ENCODE measurements around the gene CD8A. TPM values are rescaled to one million over a fixed set of nuclear protein-coding genes. Genes with fewer than 3 reads are reported as not detected.

CD8A gene
- total and polyA plus RNA-seq, 2 of the 8 experiments (the other 6 are each of a cell fraction or from before 2014, with no cell fraction given), result 0.14 to 0.39 TPM

- TF ChIP-seq CHD7 (IDR thresholded peaks at IDR 0.05; ENCODE audit: insufficient replicate concordance, low read length), result no peak
- no peak for TF ChIP-seq RXRA (IDR thresholded peaks at IDR 0.05; ENCODE audit: insufficient read depth, low read depth, low read length)
- no peak for TF ChIP-seq TAF1 (IDR thresholded peaks at IDR 0.05; ENCODE audit: low read depth, low read length)
- no peak for TF ChIP-seq E2F6 (IDR thresholded peaks at IDR 0.05)
Measured at GRCh38 chr2:86800856-86801567, 10.3 kb upstream of the CD8A start (continued).
